Progenitor cell of endocrine pancreas (in vitro differentiated cells): ENCODE measurements around the gene RBM24. TPM values are rescaled to one million over a fixed set of nuclear protein-coding genes. Genes with fewer than 3 reads are reported as not detected.

ENCODE experiments used
- DNase-seq: peaks from one replicate; pipeline ENCODE4 v3.0.0; 2021; ENCODE audit warnings: low spot score; ENCODE audit not compliant: unreplicated experiment
- H3K27ac Mint-ChIP-seq: 2 replicates; pipeline ENCODE4 v1.8.0; 2021; ENCODE audit warnings: mild to moderate bottlenecking, moderate library complexity, mixed read lengths
- H3K27me3 Mint-ChIP-seq: 2 replicates; pipeline ENCODE4 v1.8.0; 2021; ENCODE audit warnings: mixed read lengths
- H3K36me3 Mint-ChIP-seq: 2 replicates; pipeline ENCODE4 v1.8.0; 2022; ENCODE audit warnings: mixed read lengths; ENCODE audit not compliant: insufficient read depth
- H3K4me1 Mint-ChIP-seq: 2 replicates; pipeline ENCODE4 v1.8.0; 2021; ENCODE audit warnings: low read depth, mixed read lengths
- H3K4me3 Mint-ChIP-seq: 2 replicates; pipeline ENCODE4 v1.8.0; 2021; ENCODE audit warnings: low read depth, mild to moderate bottlenecking, moderate library complexity, mixed read lengths
- H3K9me3 Mint-ChIP-seq: 2 replicates; pipeline ENCODE4 v1.8.0; 2021; ENCODE audit warnings: low read depth, mixed read lengths
- total RNA-seq: library from RNA; stranded (reverse); gene quantifications from 2 replicates; pipeline ENCODE4 v1.2.1, GENCODE V29; 2021
- TF ChIP-seq, protein P1 (sequence below): fragments of 200-600 bp; sonication (generic); IDR thresholded peaks from one replicate; pipeline ENCODE4 v1.5.0; 2021; ENCODE audit warnings: antibody characterized with exemption, mild to moderate bottlenecking; ENCODE audit not compliant: unreplicated experiment

RBM24 gene
- total RNA-seq, 1 donor from 2014 or later: 1.2 TPM

DNA sequence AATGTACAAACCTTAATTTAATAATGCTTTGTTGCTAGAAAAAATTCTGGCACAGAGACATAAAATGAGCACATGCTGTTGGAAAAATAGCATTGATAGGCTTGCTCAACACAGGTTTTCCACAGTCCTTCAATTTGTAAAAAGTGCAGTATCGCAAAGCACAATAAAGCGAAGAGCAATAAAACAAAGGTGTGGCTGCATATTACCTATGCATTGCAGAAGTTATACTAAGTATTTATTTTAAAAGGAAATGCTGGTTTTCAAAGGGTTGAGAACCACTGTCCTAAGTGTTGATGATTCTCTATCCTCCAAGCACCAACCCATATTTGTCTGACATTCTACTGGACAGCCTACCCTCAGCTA, 58.1 kb downstream of the RBM24 start:
- H3K4me1 Mint-ChIP-seq: no peaks in the 10 kb centered on the region
- peaks cover 6% of the 10 kb centered on the region for H3K9me3 Mint-ChIP-seq
- no peak overlapping the region for H3K4me3 Mint-ChIP-seq
- H3K27ac Mint-ChIP-seq: no peak overlapping the region
- TF ChIP-seq, protein P1, sequence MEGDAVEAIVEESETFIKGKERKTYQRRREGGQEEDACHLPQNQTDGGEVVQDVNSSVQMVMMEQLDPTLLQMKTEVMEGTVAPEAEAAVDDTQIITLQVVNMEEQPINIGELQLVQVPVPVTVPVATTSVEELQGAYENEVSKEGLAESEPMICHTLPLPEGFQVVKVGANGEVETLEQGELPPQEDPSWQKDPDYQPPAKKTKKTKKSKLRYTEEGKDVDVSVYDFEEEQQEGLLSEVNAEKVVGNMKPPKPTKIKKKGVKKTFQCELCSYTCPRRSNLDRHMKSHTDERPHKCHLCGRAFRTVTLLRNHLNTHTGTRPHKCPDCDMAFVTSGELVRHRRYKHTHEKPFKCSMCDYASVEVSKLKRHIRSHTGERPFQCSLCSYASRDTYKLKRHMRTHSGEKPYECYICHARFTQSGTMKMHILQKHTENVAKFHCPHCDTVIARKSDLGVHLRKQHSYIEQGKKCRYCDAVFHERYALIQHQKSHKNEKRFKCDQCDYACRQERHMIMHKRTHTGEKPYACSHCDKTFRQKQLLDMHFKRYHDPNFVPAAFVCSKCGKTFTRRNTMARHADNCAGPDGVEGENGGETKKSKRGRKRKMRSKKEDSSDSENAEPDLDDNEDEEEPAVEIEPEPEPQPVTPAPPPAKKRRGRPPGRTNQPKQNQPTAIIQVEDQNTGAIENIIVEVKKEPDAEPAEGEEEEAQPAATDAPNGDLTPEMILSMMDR: no peak
- no peaks in the 10 kb centered on the region for H3K36me3 Mint-ChIP-seq
- no peak for DNase-seq
- H3K27me3 Mint-ChIP-seq: no peaks in the 10 kb centered on the region

DNA sequence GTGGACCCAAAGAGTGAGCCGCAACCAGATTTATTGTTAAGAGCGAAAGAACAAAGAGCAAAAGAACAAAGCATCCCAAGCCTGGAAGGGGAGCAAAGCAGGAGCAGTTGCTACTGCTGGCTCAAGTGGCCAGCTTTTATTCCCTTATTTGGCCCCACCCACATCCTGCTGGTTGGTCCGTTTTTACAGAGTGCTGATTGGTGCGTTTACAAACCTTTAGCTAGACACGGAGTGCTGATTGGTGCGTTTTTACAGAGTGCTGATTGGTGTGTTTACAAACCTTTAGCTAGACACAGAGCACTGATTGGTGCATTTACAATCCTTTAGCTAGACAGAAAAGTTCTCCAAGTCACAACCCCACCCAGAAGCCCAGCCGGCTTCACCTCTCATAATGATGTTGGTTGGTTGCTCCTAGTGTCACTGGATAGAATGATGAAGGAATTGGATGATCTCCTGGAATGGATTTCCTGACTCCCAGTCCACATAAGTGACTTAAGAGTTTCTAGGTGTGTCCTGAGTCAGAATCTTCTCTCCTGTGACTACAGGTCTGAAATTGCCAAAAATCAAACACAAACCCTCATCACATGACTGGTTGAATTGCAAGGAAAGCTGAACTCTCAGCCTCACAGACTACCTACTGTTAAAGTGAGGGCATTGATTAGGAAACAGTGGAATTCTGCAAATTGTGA, 60.1 kb downstream of the RBM24 start:
- TF ChIP-seq, protein P1: no peak
- H3K4me1 Mint-ChIP-seq: no peaks in the 10 kb centered on the region
- no peaks in the 10 kb centered on the region for H3K36me3 Mint-ChIP-seq
- DNase-seq: no peak
- H3K9me3 Mint-ChIP-seq: peaks cover 6% of the 10 kb centered on the region
- H3K27me3 Mint-ChIP-seq: no peaks in the 10 kb centered on the region
- no peak overlapping the region for H3K27ac Mint-ChIP-seq
- no peak overlapping the region for H3K4me3 Mint-ChIP-seq

DNA sequence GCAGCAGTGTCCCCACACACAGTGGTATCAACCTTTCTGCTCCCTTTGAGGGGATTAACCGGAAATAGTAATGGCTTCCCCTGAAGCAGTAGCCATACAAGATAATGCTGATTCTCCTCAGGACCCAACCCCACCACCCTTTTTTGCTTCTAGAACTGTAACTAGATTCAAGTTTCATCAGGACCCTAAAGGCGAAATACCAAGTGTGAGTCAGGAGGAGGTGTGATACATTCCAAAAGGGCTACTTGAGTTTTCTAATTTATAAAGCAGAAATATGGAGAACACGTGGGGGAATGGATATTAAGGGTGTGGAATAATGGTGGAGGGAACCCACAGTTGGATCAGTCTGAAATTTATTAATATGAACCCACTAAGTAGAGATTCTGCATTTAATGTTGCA, 60.7 kb downstream of the RBM24 start:
- DNase-seq: no peak
- peaks cover 6% of the 10 kb centered on the region for H3K9me3 Mint-ChIP-seq
- H3K4me3 Mint-ChIP-seq: no peak overlapping the region
- H3K4me1 Mint-ChIP-seq: no peaks in the 10 kb centered on the region
- H3K27me3 Mint-ChIP-seq: no peaks in the 10 kb centered on the region
- no peak overlapping the region for H3K27ac Mint-ChIP-seq
- no peaks in the 10 kb centered on the region for H3K36me3 Mint-ChIP-seq
- TF ChIP-seq, protein P1: no peak

DNA sequence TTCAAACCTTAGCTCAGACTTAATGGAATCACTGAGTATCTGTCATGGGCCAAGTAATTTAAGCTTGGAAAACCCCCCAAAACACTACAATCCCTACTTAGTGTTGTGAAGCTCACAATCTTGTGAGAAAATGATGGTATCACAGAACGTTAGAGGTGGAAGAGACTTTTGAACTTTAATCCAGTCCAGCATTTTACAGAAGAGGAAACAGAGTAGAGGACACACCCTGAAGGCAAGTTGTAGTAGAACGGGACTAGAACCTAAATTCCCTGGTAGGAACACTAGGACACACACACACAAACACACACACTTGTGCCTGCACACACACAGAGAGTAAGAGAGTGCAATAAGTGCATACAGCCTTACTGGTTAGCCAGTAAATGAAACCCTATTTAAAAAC, 62.1 kb downstream of the RBM24 start:
- H3K27me3 Mint-ChIP-seq: no peaks in the 10 kb centered on the region
- TF ChIP-seq, protein P1: no peak

More for the DNA sequence above, 62.1 kb downstream of the RBM24 start:
- Mint-ChIP-seq H3K4me1 (no peaks in the 10 kb centered on the region), H3K36me3 (no peaks in the 10 kb centered on the region), H3K27ac (no peak overlapping the region), H3K4me3 (no peak overlapping the region), H3K9me3 (peaks cover 6% of the 10 kb centered on the region)
- no peak for DNase-seq

Other genes starting within 250 kb of the RBM24 start
- gene STMND1, start 179.3 kb upstream of the RBM24 start, total RNA-seq: 0.13 and 0.22 TPM in 2 replicates
- 15.4 and 15.5 TPM in 2 replicates for gene CAP2, start 112.2 kb downstream of the RBM24 start, total RNA-seq